Brain microvascular endothelial cell (primary cell): ENCODE results near the gene LOXHD1.

Source experiments
- DNase-seq: peaks from one replicate; pipeline ENCODE4 v3.0.0-alpha.2; 2020
- H3K27ac ChIP-seq: fragments of 250-450 bp; sonication (Bioruptor Pico); 2 replicates; pipeline ENCODE4 v1.5.1; 2020; ENCODE audit warnings: mild to moderate bottlenecking, moderate library complexity
- H3K27me3 ChIP-seq: fragments of 250-450 bp; sonication (Bioruptor Pico); replicated peaks from 2 replicates; pipeline ENCODE4 v1.5.1; 2020; ENCODE audit warnings: mild to moderate bottlenecking
- H3K36me3 ChIP-seq: fragments of 250-450 bp; sonication (Bioruptor Pico); replicated peaks from 2 replicates; pipeline ENCODE4 v1.5.1; 2020; ENCODE audit warnings: mild to moderate bottlenecking
- H3K4me3 ChIP-seq: 2 replicates; pipeline ENCODE4 v1.5.1; 2011; ENCODE audit warnings: low read depth, mild to moderate bottlenecking, control low read depth, low read length, moderate library complexity
- in situ Hi-C: cut with HindIII; loops from 2 replicates; pipeline ENCODE4 v1.10.0; 2017; ENCODE audit warnings: low sequenced_read_pairs, low pct_ligation_motif_present
- TF ChIP-seq, protein P1 (sequence below): IDR thresholded peaks from 2 replicates; pipeline ENCODE4 v1.5.1; 2011; ENCODE audit warnings: low read depth, mild to moderate bottlenecking, moderate library complexity, low read length, control low read depth, inconsistent platforms; ENCODE audit errors: missing control alignments

LOXHD1 gene

DNA sequence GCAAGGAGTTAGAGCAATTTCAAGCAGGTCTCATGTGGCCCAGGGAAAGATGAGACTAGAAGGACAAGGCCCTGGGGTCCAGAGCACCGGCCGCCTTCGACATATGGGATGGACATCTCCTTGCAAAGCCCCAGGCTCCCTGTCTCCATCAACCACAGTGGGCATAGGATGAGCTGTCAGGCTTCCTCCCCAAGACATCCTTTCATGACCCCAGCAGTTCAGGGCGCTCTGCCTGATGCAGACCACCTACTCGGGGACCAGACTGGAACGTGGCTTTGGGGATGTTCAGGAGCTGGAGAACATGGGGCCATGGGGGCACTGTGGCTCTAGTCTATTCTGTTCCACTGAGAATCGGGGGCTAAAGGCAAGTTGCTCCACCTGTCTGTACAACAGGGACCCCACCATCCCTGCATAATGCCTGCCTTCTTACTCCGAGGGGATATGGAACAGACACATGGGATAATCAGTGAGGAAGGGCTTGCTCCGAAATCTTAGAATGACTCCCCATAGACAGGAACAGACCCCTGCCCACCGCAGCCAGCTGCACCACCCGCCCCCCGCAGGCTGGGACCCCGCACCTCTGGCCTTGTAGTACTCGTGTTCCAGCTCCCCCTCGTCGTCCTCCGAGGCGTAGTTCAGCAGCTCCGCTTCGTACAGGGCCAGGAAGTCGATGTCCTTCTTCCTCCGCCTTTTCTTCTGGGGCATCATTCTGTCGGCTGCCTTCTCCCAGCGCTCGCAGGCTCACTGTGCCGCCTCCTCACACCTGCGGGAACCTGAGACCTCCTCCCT, 500 bp downstream of the LOXHD1 start:
- H3K36me3 ChIP-seq: no peaks in the 10 kb centered on the region
- no peaks in the 10 kb centered on the region for H3K27me3 ChIP-seq
- DNase-seq: no peak
- in situ Hi-C loops: loop anchor here (25.0 kb wide), 1 partner anchor 494 kb away; a partner anchor contains a TSS
- TF ChIP-seq, protein P1, sequence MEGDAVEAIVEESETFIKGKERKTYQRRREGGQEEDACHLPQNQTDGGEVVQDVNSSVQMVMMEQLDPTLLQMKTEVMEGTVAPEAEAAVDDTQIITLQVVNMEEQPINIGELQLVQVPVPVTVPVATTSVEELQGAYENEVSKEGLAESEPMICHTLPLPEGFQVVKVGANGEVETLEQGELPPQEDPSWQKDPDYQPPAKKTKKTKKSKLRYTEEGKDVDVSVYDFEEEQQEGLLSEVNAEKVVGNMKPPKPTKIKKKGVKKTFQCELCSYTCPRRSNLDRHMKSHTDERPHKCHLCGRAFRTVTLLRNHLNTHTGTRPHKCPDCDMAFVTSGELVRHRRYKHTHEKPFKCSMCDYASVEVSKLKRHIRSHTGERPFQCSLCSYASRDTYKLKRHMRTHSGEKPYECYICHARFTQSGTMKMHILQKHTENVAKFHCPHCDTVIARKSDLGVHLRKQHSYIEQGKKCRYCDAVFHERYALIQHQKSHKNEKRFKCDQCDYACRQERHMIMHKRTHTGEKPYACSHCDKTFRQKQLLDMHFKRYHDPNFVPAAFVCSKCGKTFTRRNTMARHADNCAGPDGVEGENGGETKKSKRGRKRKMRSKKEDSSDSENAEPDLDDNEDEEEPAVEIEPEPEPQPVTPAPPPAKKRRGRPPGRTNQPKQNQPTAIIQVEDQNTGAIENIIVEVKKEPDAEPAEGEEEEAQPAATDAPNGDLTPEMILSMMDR: no peak
- H3K4me3 ChIP-seq: no peak overlapping the region
- H3K27ac ChIP-seq: no peak overlapping the region

DNA sequence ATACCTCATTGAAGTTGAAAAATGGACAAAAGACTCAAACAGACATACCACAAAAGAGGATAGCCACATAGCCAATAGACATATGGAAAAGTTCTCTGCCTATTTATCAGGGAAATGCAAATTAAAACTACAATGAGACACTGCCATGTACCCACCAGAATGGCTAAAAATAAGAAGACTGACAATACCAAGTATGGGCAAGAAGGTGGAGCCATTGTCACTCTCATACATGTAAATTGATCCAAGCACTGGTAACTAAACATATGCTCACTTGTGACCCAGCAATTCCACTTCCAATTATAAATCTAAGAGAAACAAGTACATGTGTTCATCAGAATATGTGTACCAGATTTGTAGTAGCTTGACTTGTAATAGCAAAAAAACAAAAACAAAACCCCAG, 4.6 kb downstream of the LOXHD1 start:
- TF ChIP-seq, protein P1: no peak
- H3K27me3 ChIP-seq: no peaks in the 10 kb centered on the region
- in situ Hi-C loops: loop anchor here (25.0 kb wide), 1 partner anchor 490 kb away; a partner anchor contains a TSS
- DNase-seq: no peak
- no peak overlapping the region for H3K27ac ChIP-seq
- H3K36me3 ChIP-seq: no peaks in the 10 kb centered on the region
- H3K4me3 ChIP-seq: no peak overlapping the region

DNA sequence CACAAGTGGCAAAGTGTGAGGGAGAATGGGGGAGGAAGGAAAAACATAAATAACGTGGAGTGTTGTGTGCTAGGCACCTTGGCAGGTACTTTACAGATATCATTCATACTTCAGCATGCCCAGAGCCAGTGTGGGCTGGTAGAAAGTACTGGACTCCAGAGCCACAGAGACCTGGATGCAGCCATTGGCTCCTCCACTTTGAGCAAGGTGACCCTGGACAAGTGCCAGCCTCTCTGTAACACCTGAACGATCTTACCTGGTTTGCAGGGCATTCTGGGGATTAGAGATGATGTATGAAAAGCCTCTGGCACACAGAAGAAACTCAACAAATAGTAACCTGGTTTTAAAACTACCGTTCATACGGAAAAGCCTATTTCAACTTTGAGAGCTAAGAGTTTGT, 6.3 kb downstream of the LOXHD1 start:
- no peak for DNase-seq
- TF ChIP-seq, protein P1: no peak
- Histone ChIP-seq H3K4me3 (no peak overlapping the region), H3K27ac (no peak overlapping the region), H3K36me3 (no peaks in the 10 kb centered on the region), H3K27me3 (no peaks in the 10 kb centered on the region)
- in situ Hi-C loops: loop anchor here (25.0 kb wide), 1 partner anchor 488 kb away; a partner anchor contains a TSS

DNA sequence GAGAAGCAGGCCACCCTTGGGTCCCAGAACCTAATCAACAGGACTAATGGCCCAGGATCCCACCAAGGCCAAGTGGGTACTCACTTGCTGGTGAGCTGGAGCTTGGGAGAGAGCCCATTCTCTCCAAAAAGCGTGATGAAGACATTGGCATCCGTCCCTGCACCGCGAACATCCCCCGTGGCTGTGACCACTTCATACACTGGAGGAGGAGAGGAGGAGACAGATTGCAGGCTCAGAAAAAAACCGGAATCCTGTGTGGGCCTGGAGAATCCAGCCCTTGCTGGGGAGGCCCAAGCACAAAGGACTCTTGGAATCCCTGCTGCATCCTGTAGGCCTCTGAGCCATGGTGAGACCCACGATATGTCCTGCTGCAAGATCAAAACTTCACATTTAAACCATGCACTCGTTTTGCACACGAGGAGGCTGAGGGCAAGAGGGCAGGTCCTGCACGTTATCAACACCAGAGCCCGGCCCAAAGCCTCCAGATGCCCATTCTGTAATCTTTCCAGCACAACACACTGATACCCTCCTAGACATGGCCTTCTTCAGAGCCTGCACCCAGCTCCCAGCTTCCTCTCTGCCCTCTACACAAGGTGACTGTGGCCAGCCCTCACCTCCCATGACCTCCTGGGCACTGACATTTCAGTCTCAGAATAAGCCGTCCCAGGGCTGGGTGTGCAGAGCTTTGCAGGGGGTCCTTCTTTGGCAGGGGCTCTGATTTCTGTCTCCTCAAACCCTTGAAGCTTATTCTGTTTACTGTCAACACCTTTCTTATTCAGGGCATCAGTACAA, 7.8 kb downstream of the LOXHD1 start:
- no peak for DNase-seq
- H3K27me3 ChIP-seq: no peaks in the 10 kb centered on the region
- in situ Hi-C loops: no loop called here

DNA sequence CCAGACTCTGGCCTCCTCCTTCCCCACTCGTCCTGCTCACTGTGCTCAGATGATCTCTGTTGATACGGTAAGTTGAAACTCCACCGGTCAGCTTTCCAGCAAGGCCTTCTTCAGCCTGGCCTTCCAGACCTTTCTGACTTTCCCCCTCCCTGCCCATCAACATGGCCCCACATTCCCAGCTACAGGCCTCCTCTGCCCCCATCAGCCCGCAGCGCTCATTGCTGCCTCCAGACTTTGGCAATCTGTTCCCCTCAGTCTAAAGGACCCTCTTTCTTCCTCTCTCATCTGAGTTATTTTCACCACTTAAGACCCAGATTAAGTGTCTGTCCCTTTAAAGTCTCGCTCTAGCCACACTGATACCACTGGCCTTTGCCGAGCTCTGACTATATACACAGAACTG, 10.6 kb downstream of the LOXHD1 start:
- DNase-seq: no peak
- H3K27me3 ChIP-seq: no peaks in the 10 kb centered on the region
- H3K36me3 ChIP-seq: no peaks in the 10 kb centered on the region
- no peak overlapping the region for H3K27ac ChIP-seq
- no peak overlapping the region for H3K4me3 ChIP-seq
- in situ Hi-C loops: no loop called here
- TF ChIP-seq, protein P1: no peak

More for the DNA sequence above, 7.8 kb downstream of the LOXHD1 start:
- Histone ChIP-seq H3K27ac (no peak overlapping the region), H3K4me3 (no peak overlapping the region), H3K36me3 (no peaks in the 10 kb centered on the region)
- TF ChIP-seq, protein P1: no peak
